ENCODE results near the gene MAVS. TPM values are rescaled to one million over a fixed set of nuclear protein-coding genes. Genes with fewer than 3 reads are reported as not detected.

Gene MAVS
- total RNA-seq, 1 experiment from 2014 or later: 24.2 TPM

- no peak overlapping the region for H2BK120ac ChIP-seq (ENCODE audit: low read depth, low read length, poor library complexity, severe bottlenecking)
- peak overlapping the region; percentile 10 for H2AFZ ChIP-seq (ENCODE audit: low read length)
- no peak overlapping the region for H3K27ac ChIP-seq (ENCODE audit: insufficient read length, low read depth, low read length)
- Mint-ChIP-seq H3K27ac (peak overlapping the region; percentile 94 to 98 (median 97); a peak in 5 of 7 replicates), H3K36me3 (ENCODE audit: insufficient read depth in 1 of 3, low read depth in 3 of 3) (peaks cover 0 to 2% (median 0%) of the 10 kb centered on the region in 3 experiments; a peak in 2 of 7 replicates), H3K4me1 (peaks cover 18 to 26% of the 10 kb centered on the region in 2 experiments), H3K9me3 (no peaks in the 10 kb centered on the region; a peak in 1 of 5 replicates), H3K4me3 (peak overlapping the region; percentile 82 to 85), H3K27me3 (ENCODE audit: low read depth) (no peaks in the 10 kb centered on the region)
- H3K56ac ChIP-seq (ENCODE audit: insufficient read length, low read depth, low read length): no peak overlapping the region
- TF ChIP-seq, protein P1, sequence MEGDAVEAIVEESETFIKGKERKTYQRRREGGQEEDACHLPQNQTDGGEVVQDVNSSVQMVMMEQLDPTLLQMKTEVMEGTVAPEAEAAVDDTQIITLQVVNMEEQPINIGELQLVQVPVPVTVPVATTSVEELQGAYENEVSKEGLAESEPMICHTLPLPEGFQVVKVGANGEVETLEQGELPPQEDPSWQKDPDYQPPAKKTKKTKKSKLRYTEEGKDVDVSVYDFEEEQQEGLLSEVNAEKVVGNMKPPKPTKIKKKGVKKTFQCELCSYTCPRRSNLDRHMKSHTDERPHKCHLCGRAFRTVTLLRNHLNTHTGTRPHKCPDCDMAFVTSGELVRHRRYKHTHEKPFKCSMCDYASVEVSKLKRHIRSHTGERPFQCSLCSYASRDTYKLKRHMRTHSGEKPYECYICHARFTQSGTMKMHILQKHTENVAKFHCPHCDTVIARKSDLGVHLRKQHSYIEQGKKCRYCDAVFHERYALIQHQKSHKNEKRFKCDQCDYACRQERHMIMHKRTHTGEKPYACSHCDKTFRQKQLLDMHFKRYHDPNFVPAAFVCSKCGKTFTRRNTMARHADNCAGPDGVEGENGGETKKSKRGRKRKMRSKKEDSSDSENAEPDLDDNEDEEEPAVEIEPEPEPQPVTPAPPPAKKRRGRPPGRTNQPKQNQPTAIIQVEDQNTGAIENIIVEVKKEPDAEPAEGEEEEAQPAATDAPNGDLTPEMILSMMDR (conservative IDR thresholded peaks at IDR 0.05): no peak
- no peak overlapping the region for H3K14ac ChIP-seq (ENCODE audit: insufficient read depth, low read length)
- H2AK5ac ChIP-seq (ENCODE audit: insufficient read length, low read length): no peak overlapping the region
- no peaks in the 10 kb centered on the region for H3K9me3 ChIP-seq (ENCODE audit: control insufficient read depth, low read depth, low read length)
- H2BK5ac ChIP-seq (ENCODE audit: insufficient read length, low read length): no peak overlapping the region
- no peak overlapping the region for H3K4ac ChIP-seq (ENCODE audit: low read depth, low read length)
- H3K79me1 ChIP-seq (ENCODE audit: insufficient read depth, low read depth, low read length, poor library complexity, severe bottlenecking): no peaks in the 10 kb centered on the region
- no peak overlapping the region for H4K5ac ChIP-seq (ENCODE audit: insufficient read length, low read depth, low read length)
- H2BK12ac ChIP-seq (ENCODE audit: insufficient read length, low read depth, low read length): no peak overlapping the region
- H2BK15ac ChIP-seq (ENCODE audit: low read depth, low read length): no peak overlapping the region
- H4K20me1 ChIP-seq (ENCODE audit: control insufficient read depth, insufficient read depth, insufficient read length): no peaks in the 10 kb centered on the region
- peak overlapping the region; percentile 59 for H3K9ac ChIP-seq (ENCODE audit: extremely low read depth, insufficient read length, low read length)
- H3K79me2 ChIP-seq (ENCODE audit: insufficient read depth, low read length): no peaks in the 10 kb centered on the region
- no CpG with 5 or more reads among the region's 20 CpGs for WGBS (ENCODE audit: extremely low coverage, insufficient read length, low lambda C conversion rate)
- H3T11ph ChIP-seq (ENCODE audit: low read length): no peak overlapping the region
- no peak overlapping the region for H4K91ac ChIP-seq (ENCODE audit: insufficient read length, low read depth, low read length)
- H4K8ac ChIP-seq (replicated peaks; ENCODE audit: insufficient read length, low read depth, low read length): no peak overlapping the region
- no peak overlapping the region for H2BK20ac ChIP-seq (ENCODE audit: low read depth, low read length, poor library complexity, severe bottlenecking)
- H3K4me1 ChIP-seq (ENCODE audit: insufficient read depth, low read length): no peaks in the 10 kb centered on the region
- no peaks in the 10 kb centered on the region for H3K27me3 ChIP-seq (ENCODE audit: insufficient read depth, low read length)
- H3K4me2 ChIP-seq (ENCODE audit: insufficient read depth, insufficient read length, low read length): peak overlapping the region; percentile 8
- H3K18ac ChIP-seq (ENCODE audit: insufficient read length, low read depth, low read length): no peak overlapping the region
- no peak for DNase-seq
- no peaks in the 10 kb centered on the region for H3K23me2 ChIP-seq (ENCODE audit: insufficient read length, low read depth, low read length, poor library complexity, severe bottlenecking)
- no peak overlapping the region for H3K23ac ChIP-seq (ENCODE audit: insufficient read length, low read depth, low read length)
These were observed 25.5 kb upstream of the MAVS start for GRCh38 chr20:3820901-3821727.
